ENCODE measurements around the gene MPST.
"Not testable (repeated sequence)": the region's sequence is repeated elsewhere in the genome, so short reads cannot be mapped to it uniquely, and the experiment has no call there.

Gene MPST

GRCh38 chr22:37060801-37061610, 41.5 kb downstream of the MPST start:
- no peak for DNase-seq (ENCODE audit: low spot score)

DNA sequence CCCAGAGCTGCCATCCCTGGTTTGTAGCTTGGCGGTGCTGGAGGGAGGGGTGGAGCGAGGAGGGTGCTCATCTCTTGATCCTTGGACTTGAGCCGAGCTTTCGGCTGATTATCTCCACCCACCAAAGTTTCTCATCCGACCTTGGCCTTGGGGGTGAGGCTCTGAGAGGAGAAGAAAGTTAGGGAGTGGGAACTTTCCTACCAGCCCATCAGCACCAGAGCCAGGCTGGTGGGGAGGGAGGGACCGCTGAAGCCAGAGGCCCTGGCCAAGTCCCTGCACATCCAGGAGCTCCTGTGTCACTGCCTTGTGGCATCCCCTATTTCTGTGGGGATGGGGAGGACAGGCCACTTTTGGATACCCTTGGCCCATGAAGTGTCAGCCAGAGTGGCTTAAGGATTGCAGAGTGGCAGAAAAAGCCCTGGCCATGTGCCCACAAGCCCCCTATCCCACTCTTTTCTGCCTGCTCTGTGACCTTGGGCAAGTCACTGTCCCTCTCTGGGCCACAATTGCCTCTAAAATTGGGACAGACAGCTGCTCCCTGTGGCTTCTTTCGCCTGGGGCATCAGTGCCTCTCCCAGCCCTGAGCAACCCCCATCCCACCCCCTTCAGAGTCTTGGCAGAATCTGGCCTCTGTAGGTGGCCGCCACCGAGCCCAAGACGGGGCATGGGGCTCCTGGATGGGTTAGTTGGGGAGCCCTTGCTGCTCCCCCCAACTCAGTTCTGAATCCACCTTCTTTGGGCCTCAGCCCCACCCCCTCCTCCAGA, 42.3 kb downstream of the MPST start:
- DNase-seq (ENCODE audit: low spot score): no peak

DNA sequence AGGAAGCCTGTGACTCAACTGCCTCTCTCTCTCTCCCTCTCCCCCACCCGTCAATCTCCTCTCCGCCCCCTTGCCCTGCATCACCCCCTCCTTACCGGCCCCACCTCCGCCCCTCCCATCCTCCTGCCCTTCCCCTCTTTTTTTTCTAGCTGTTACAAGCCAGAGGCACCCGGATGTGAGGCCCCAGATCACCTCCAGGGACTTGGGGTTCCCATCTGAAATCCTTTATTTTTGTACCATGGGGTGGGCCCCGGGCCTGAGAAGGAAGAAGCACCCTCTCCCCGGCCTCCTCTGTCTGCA, 42.8 kb downstream of the MPST start:
- DNase-seq (ENCODE audit: low spot score): no peak

GRCh38 chr22:37062702-37063381, 43.3 kb downstream of the MPST start:
- DNase-seq (ENCODE audit: low spot score): no peak

DNA sequence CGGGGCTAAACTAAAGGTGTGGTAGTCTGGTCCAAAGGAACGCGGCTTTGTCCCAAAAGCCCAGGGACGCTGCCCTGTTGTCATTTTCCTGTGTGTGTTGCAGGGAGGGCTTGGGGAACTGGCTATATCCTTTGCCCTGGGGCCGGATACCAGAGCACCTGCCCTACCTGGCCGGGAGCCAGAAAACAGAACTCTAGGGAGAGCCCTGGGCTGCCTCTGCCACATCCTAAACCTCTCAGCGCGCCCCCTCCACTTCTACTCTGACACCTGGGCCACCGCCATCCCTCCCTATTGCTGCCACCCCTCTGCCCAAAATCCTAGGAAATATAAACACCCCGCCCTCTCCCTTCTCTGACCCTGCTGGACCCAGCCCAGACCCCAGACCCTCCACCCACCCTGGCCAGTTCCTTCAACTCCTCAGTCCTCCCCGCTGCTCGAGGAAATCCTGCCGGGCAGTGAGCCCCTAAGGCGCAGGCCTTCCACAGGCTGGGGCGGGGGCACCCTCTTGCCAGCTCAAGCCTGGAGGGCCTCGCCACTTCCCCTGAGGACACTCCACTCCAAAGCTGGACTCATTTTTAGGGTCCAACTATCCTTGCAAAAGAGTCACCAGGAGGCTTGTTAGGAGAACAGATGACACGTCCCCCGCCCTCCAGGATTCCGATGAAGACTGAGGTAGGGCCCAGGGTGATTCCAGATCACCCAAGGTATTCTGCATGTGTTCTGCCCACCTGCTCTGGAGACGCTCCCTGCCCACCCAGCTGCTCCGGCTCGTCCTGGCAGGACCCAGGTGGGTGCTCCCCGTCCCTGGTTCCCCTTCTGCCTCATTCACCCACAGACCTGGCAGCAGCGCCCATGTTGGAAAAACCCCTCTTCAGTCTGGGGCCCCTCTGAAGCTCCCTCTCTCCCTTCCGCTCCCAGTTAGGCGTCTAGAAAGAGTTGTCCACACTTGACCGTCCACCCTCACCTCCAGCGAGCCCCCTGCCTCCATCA, 44.2 kb downstream of the MPST start:
- DNase-seq (ENCODE audit: low spot score): no peak

DNA sequence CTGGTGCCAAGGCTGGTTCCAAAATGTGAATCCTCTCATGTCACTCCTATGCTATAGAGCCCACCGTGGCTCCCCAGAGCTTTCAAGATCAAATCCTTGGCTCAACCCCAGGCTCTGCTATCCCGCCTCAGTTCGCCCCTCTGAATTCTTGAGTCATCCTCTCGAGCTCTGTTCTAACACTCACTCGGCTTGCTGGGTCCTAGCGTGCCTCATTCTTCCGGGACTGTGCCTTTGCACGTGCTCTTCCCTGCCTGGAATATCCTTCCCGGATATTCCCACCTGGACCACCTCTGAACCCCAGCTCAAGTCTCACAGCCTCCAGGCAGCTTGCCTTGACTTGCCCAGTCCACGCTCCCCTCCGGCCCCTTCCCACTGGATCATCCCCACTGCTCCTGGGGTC, 45.0 kb downstream of the MPST start:
- no peak for DNase-seq (ENCODE audit: low spot score)

DNA sequence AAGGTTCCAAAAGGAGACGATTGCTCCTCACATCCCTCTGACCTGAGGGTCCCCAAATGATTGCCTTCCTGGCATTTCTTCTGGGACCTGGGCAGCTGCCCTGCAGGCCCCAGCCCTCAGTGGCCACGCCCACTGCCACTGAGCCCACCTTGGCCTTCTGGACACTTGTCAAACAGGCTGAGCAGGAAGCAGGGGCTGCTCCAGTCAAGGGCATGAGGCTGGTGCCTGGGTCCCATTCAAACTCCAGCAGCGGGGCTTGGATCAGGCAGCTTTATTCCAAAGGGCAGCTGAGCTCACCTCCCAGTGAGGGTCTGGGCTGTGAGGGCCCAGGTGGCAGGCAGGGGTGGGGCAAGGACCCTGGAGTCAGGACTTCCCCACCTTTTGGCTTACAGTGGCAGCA, 45.6 kb downstream of the MPST start:
- DNase-seq (ENCODE audit: low spot score): no peak

DNA sequence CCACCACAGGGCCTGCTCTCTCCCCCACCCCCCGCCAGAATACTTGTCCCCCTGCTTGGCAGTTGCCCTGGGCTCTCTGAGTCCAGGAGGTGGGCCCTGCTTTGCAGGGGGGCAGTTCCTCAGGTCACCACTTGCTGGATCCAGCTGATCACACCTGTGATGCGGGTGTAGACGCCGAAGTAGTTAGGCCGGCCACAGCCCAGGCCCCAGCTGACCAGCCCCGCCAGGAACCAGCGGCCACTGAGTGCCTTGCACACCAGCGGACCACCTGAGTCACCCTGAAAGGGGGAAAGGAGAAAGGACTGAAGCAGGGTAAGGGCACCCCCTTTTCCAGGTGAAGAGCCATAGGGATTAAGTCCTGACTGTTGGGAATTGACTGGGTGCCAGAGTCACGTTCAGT, 46.4 kb downstream of the MPST start:
- DNase-seq (ENCODE audit: low spot score): no peak

- DNase-seq (ENCODE audit: low spot score): no peak
Observed at GRCh38 chr22:37067428-37067827, 47.9 kb downstream of the MPST start.

DNA sequence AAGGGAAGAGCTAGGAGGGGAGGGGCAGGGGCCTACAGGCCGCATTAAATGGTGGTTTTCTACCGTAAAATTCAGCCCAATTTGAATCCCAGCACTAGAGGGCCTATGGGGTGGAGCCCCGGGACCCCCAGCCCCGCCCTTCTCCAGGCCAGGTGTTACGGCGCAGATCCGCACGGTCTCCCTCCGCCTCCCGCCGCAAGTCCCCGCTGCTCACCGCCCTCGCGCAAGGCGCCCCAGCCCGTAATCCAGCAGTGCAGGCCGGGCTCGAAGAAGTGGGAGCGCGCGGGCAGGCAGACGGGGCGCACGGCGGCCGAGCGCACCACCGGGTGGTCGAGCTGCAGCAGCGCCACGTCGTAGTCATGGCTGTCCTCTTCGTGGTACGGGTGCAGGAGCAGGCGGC, 49.3 kb downstream of the MPST start:
- DNase-seq (ENCODE audit: low spot score): no peak

- no peak for DNase-seq (ENCODE audit: low spot score)
Observed at GRCh38 chr22:37069319-37069718, 49.8 kb downstream of the MPST start.

DNA sequence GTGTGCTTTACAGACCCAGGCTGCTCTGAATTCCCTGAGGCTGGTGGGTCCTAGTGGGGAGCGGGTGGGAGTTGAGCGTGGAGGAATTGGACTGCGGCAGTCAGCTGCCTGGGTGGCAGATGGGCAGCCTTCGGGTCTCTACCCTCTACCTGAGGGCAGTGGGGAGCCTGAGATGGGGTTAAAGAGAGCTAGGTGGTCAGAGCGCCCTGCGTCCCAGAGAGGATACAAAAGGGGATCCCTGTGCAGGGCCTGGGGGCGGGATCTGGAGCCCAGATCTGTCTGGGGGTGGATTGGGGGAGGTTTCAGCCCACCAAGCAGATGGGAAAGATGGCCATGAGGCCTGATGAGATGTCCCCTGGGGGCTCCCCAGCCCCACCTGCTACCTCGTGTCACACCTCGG, 50.2 kb downstream of the MPST start:
- no peak for DNase-seq (ENCODE audit: low spot score)

DNA sequence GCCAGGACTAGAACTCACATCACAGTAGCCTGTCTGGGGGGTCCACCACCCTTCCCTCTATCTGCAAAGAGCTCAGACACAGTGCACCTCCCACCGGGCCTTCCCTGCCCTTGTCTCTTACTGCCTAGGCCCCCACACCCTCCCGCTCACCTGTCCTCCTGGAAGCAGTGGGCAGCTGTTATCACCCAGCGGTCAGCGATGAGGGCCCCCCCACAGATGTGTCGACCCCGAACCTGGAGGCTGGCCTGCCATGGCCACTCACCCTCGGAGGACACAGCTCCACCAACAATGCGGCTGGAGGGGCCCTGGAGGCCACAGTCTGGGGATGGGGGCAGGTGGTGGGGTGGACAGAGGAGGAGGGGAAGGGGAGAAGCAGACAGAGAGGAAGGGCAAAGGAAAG, 50.8 kb downstream of the MPST start:
- DNase-seq (ENCODE audit: low spot score): no peak

GRCh38 chr22:37070744-37071143, 51.2 kb downstream of the MPST start:
- no peak for DNase-seq (ENCODE audit: low spot score)

DNA sequence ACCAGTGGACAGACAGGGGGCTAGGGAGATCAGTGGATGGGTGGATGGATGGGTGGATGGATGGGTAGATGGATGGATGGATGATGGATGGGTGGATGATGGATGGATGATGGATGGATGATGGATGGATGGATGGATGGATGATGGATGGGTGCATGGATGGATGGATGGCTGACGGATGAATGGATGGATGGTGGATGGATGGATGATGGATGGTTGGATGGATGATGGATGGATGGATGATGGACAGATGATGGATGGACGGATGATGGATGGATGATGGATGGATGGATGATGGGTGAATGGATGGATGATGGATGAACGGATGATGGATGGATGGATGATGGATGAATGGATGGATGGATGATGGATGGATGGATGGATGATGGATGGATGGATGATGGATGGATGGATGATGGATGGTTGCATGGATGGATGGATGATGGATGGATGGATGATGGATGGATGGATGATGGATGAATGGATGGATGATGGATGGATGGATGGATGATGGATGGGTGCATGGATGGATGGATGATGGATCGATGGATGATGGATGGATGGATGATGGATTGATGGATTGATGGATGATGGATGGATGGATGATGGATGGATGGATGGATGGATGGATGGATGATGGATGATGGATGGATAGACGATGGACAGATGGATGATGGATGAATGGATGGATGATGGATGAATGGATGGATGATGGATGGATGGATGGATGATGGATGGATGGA, 52.5 kb downstream of the MPST start:
- not testable (repeated sequence) for DNase-seq (ENCODE audit: low spot score)

DNA sequence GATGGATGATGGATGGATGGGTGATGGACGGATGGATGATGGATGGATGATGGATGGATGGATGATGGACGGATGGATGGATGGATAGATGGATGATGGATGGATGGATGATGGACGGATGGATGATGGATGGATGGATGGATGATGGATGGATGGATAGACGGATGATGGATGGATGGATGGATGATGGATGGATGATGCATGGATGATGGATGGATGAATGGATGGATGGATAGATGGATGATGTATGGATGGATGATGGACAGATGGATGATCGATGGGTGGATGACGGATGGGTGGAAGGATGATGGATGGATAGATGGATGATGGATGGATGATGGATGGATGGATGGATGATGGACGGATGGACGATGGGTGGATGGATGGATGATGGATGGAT, 53.1 kb downstream of the MPST start:
- no peak for DNase-seq (ENCODE audit: low spot score)

GRCh38 chr22:37074537-37074936, 55.0 kb downstream of the MPST start:
- DNase-seq (ENCODE audit: low spot score): no peak

DNA sequence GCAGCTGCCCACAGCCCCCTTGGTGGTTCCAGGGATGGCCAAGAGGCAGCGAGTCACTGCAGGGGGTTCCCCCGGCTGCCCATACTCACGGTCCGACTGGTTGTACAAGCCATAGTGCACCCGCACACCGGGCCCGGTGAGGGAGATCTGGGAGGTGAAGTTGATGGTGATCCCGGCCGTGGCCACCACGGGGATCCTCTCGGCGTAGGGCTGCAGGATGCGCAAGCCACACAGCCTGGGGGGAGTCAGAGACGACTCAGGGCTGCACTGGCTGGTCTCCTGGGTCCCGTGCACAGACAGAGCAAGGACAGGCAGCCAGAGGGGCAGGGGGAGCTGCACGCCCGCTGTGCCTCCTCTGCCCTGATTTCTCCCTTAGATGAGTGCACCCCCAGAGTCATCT, 55.5 kb downstream of the MPST start:
- no peak for DNase-seq (ENCODE audit: low spot score)

DNA sequence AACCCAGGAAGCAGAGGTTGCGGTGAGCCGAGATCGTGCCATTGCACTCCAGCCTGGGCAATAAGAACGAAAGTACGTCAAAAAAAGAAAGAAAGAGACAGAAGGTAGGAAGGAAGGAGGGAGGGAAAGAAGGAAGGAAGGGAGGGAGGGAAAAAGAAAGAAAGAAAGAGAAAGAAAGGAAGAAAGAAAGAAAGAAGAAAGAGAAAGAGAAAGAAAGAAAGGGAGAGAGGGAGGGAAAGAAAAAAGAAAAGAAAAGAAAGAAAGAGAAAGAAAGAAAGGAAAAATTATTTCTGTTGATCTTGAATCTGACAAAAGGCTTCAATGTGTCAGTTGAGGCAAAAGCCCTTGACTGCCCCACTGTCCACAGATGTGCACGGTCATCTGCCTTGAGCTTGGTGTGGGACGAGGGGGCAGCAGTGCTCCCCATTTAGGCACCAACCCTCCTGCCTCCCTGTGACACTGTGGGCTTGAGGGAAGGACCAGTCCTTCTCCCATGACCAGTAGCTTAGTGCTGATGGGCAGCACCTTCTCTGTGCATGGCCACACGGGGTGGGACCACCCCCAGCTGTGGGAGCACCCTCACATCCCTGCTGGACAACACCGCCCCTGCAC, 56.4 kb downstream of the MPST start:
- DNase-seq (ENCODE audit: low spot score): no peak

GRCh38 chr22:37077802-37078448, 58.4 kb downstream of the MPST start:
- peak; percentile 66 for DNase-seq (ENCODE audit: low spot score)
